Measurements from ENCODE around the gene A4GALT. TPM values are rescaled to one million over a fixed set of nuclear protein-coding genes. Genes with fewer than 3 reads are reported as not detected.
"Not testable (repeated sequence)": the region's sequence is repeated elsewhere in the genome, so short reads cannot be mapped to it uniquely, and the experiment has no call there.

A4GALT gene
- total RNA-seq, 1 donor from 2014 or later = 6.0 TPM

- DNase-seq = no peak
Measured at GRCh38 chr22:42682113-42682851, 38.4 kb downstream of the A4GALT start.

DNA sequence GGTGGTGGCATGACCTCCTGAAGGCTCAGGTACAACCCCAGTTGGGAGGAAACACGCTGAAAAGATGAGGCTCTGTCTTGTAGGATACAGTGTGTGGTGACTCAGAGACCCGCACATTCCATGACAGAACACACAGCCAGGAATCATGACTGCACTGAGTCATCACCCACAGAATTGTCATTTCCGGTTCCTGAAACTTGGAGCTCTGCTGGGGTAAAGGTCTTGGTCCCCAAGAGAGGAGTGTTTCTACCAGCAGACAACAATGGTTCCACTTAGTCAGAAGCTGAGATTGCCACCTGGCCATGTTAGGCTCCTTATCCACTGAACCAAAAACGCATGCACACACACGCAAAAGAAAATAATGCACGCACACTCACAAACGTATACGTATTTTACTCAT is 40.0 kb downstream of the A4GALT start:
- DNase-seq = no peak

DNA sequence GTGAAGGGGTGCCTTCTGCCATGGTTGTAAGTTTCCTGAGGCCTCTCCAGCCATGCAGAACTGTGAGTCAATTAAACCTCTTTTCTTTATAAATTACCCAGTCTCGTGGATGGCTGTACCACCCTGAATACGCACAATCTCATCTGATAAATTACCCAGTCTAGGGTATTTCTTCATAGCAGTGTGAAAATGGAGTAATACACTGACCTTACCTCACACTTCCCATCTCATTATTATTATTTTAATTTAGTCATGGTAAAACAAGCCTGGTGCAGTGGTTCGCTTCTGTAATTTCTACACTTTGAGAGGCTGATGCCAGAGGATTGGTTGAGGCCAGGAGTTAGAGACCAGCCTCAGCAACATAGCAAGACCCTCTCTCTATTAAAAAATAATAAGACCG is 41.0 kb downstream of the A4GALT start:
- no peak for DNase-seq

DNA sequence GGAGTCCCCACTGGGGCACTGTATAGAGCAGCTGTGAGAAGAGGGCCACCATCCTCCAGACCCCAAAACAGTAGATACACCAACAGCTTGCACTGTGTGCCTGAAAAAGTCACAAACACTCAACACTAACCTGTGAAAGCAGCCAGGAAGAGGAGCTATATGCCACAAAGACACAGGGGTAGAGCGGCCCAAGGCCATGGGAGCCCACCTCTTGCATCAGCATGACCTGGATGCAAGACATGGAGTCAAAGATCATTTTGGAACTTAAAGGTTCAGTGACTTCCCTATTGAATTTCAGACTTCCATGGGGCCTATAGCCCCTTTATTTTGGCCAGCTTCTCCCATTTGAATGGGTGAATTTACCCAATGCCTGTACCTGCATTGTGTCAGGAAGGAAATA is 41.8 kb downstream of the A4GALT start:
- no peak for DNase-seq

- not testable (repeated sequence) for DNase-seq
Measured at GRCh38 chr22:42677936-42678335, 42.7 kb downstream of the A4GALT start.

GRCh38 chr22:42676059-42676607 is 44.5 kb downstream of the A4GALT start:
- no peak for DNase-seq

GRCh38 chr22:42673898-42674401 is 46.7 kb downstream of the A4GALT start:
- no peak for DNase-seq

- not testable (repeated sequence) for DNase-seq
Measured at GRCh38 chr22:42673071-42673470, 47.6 kb downstream of the A4GALT start.

DNA sequence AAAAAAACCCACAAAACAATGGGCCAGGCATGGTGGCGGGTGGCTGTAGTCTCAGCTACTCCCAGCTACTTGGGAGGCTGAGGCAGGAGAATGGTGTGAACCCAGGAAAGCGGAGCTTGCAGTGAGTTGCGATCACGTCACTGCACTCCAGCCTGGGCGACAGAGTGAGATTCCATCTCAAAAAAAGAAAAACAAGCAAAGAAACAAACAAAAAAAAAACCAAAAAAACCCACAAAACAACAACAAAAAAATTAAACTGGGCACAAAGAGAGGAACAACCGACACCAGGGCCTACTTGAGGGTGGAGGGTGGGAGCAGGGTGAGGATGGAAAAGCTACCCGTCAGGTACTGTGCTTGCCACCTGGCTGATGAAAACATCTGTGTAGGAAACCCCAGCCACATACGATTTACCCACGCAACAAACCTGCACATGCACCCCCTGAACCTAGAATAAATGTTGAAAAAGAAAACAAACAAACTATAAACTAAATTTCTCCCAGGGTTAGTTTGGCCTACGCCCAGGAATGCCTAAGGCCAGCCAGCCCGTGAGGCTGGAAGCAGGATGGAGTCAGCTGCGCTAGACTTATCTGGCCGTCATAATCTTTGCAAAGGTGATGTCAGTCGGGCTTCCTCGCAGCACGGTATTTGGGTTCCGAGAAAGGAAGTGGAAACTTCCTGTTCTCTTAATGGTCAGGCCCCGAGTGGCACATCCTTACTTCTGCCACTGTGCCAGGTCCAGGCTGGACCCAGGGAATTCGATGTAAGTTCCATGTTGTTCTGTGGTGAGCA is 49.6 kb downstream of the A4GALT start:
- no peak for DNase-seq

- DNase-seq = no peak
Measured at GRCh38 chr22:42670046-42670445, 50.6 kb downstream of the A4GALT start.

GRCh38 chr22:42666393-42666792 is 54.3 kb downstream of the A4GALT start:
- not testable (repeated sequence) for DNase-seq

DNA sequence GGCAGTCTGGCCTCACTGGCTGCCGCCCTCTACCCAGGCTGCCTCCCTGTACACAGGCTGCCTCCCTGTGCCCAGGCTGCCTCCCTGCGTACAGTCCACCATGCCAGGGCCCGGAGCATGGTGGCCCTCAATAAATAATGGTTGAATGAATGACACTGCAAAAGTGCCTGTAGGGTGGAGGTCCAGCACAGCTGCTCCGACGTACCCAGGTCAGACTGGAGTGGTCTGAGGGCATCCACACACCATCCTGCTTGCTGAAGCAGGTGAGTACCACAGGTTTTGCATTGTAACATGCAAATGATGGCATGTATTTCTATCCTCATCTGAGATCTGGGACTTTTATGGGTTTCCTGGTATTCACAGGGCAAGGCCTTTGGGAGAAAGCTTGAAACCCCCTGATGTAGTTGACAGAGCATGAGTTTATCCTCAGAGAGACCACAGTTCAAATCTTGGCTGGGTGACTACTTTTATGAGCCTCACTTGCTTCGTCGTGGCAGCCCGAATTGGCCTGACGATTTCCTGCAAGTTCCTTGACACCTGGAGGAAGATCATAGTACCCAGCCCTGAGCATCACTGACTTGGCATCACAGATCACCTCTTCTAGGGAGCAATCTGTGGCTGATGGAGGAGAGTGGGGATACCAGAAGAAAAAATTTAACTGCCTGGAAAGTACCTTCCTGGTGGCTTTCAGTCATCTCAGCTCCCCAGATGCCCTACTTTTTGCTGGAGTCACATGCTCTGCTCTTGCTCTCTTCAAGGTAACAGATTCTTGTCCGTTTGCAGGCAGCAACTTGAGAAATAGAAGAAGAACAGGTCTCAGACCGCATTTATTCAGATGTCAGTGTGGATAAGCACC is 55.5 kb downstream of the A4GALT start:
- no peak for DNase-seq

DNA sequence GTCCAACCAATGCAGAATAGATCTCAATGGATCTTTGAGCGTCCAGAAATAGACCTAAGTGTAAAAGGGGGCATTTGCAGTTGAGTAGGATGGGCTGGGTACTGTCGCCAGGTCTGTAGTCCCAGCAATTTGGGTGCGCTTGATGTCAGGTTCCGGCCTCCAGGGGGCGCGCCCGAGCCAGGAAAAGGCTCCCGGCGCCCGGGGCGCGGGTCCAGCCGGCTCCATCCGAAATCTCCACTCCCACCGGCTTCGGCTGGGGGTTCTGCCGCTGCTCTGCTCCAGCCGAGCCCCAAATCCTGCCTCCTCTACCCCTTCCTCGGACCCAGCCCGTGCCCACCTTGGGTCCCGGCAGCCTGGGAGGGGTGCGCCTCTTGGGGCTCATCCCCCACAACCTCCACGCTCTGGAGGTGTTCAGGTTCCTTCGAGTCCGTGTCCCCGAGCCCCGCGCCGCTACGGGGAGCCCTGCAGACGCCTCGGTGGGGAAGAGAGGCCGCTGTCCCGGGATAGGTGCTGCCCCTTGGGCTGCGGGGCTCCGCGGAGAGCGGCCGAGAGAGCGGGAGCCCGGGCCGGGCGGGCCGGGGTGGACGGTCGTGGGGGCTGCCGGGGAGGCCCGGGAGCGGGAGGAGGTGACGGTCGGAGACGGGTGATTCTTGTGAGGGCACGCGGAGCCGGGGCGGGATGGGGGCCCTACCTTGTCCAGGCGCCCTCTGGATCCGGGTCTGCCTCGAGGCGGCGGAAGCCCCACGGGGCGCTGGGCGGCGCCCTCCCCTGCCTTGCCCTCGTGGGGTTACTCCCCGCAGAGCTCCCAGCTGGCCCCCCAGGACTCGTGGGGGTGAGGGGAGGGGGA is 58.5 kb downstream of the A4GALT start:
- no peak for DNase-seq

DNA sequence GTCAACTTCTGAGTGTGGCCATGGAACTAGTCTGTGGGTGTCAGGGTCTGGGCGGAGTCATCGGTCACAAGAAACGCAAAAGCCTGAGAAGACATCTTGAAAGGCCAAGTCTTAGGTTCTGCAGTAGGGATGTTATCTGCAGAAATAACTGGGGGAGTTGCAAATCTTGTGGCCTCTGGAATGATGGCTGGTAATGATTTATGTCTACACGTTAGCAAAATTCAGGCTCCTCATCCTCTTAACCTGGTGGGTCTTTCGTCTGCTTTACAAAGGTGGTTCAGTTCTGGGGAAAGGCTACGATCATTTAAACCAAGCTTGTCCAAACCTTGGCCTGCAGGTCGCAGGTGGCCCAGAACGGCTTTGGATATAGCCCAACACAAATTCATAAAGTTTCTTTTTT is 64.1 kb downstream of the A4GALT start:
- no peak for DNase-seq

DNA sequence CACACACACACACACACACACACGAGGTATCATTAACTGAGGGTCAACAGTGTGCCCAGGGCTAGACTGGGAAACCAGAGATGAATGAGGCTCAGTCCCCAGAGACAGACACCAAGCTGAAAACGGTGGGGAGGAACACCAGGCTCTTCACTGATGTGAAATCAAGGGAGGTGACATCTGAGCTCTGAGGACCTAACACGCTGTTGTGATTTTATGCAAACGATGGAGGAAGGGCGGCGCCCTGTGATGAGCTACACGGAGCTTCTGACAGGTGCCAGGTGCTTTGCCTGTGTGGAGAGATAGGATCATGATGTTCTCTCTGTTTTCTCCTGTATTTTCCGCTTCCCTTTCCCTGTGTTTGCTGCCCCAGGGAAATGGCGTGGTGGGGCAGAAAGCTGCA is 65.0 kb downstream of the A4GALT start:
- no peak for DNase-seq

GRCh38 chr22:42654436-42655073 is 66.1 kb downstream of the A4GALT start:
- DNase-seq = no peak

DNA sequence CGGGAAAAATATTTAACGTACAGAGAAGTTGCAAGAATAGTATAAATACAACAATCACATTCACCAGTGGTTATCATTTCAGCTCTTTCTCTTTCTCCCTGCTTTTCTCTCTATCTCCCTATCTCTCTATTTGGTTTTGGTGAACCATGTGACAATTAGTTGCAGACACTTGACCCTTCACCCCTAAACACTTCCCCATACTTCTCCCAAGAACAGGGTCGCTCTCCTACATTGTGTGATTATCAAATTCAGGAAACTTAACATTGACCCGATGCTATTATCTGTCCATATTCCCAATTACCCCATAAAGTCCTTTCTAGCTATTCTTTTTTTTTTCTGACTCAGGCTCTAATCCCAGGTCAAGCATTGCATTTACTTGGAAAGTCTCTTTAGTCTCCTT is 66.7 kb downstream of the A4GALT start:
- DNase-seq = no peak

DNA sequence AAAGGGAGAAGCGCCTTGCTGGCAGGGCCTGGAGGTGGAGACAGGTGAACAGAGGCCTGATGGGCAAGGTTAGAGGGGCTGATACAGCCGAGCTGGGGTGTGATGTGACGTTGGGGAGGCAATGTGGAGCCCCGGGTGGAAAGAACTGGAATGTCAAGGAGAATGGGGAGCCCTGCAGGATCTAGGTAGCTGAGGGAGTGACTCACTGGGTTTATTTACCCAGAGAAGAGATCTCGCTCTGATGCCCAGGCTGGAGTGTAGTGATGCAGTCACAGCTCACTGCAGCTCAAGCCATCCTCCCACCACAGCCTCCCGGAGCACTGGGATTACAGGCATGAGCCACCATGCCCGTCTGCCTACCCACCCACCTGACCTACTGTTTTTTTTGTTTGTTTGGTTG is 69.5 kb downstream of the A4GALT start:
- DNase-seq = no peak

- DNase-seq = peak; percentile 57
Measured at GRCh38 chr22:42649246-42650099, 71.2 kb downstream of the A4GALT start, which contains the start of gene CYB5R3. CYB5R3 (minus strand) TSS chr22:42649392; CDS start chr22:42649315, 77 bp downstream.
